GM12878 (cell line): ENCODE data around the gene IL32. TPM values are rescaled to one million over a fixed set of nuclear protein-coding genes. Genes with fewer than 3 reads are reported as not detected.

Source experiments
- ATAC-seq: fragments of 200-7000 bp; cut with Tn5 transposase; 3 replicates; pipeline ENCODE4 v1.9.1; 2020; ENCODE audit warnings: mild to moderate bottlenecking, moderate library complexity
- BruUV-seq: library from RNA; stranded (reverse); fragments of 400-500 nt; replicated peaks from 2 replicates; lab custom pipeline; 2021; lab: Mats Ljungman, UMichigan
- CTCF ChIA-PET: fragments of 300-600 bp; sonication (Branson Sonifier 250); formaldehyde crosslinking; extraction: SDS; loops from one replicate; lab custom pipeline; 2021; ENCODE audit warnings: inconsistent platforms; lab: Yijun Ruan, JAX
- POLR2A ChIA-PET: fragments of 350-600 bp; formaldehyde crosslinking; extraction: SDS; loops from one replicate; lab custom pipeline; 2021; ENCODE audit warnings: inconsistent platforms; lab: Charles Lee
- RAD21 ChIA-PET: fragments of 300-600 bp; sonication (Branson Sonifier 250); formaldehyde crosslinking; loops from one replicate; lab custom pipeline; 2023; ENCODE audit warnings: antibody characterized with exemption; ENCODE audit not compliant: unreplicated experiment; lab: Charles Lee
- SMC1A ChIA-PET: fragments of 300-600 bp; sonication (Branson Sonifier 250); formaldehyde crosslinking; loops from one replicate; lab custom pipeline; 2023; ENCODE audit not compliant: unreplicated experiment, uncharacterized antibody; lab: Charles Lee
- DNase-seq: peaks from one replicate; pipeline ENCODE4 v3.0.0-alpha.2; 2011; ENCODE audit warnings: low read depth, low spot score
- FAIRE-seq: peaks from 3 replicates; lab custom pipeline; 2011; peaks lifted over from hg19 to GRCh38; lab: Jason Lieb, UNC
- H2AFZ ChIP-seq: 2 replicates; pipeline ENCODE4 v1.6.0; 2011; ENCODE audit warnings: low read depth, low read length, control low read depth; ENCODE audit not compliant: control insufficient read depth
- H3K27ac ChIP-seq: 2 replicates; pipeline ENCODE4 v1.5.1; 2011; ENCODE audit warnings: control low read depth; ENCODE audit not compliant: control insufficient read depth, insufficient read depth
- H3K27me3 ChIP-seq, 2 experiments: replicated peaks in 1 of 2; 2 replicates each; pipeline versions ENCODE4 v1.6.0 to v1.6.1; 2011; ENCODE audit warnings: low read length in 1 of 2; ENCODE audit not compliant: control insufficient read depth in 2 of 2, insufficient read depth in 2 of 2
- H3K36me3 ChIP-seq, 2 experiments: 2 replicates each; pipeline ENCODE4 v1.5.1; 2011; ENCODE audit warnings: low read length in 1 of 2; ENCODE audit not compliant: control insufficient read depth in 2 of 2, insufficient read depth in 2 of 2
- H3K4me1 ChIP-seq: 2 replicates; pipeline ENCODE4 v1.6.1; 2011; ENCODE audit warnings: mild to moderate bottlenecking, low read length, moderate library complexity, mixed read lengths; ENCODE audit not compliant: control insufficient read depth, insufficient read depth
- H3K4me2 ChIP-seq: 2 replicates; pipeline ENCODE4 v1.6.0; 2011; ENCODE audit warnings: control low read depth; ENCODE audit not compliant: control insufficient read depth, insufficient read depth
- H3K4me3 ChIP-seq: fragments of 200-600 bp; sonication (generic); 2 replicates; pipeline ENCODE4 v1.5.1; 2016
- H3K79me2 ChIP-seq: 2 replicates; pipeline ENCODE4 v1.6.0; 2011; ENCODE audit warnings: low read length; ENCODE audit not compliant: control insufficient read depth, insufficient read depth
- H3K9ac ChIP-seq: 2 replicates; pipeline ENCODE4 v1.8.0; 2011; ENCODE audit warnings: low read length, control low read depth, mixed read lengths; ENCODE audit not compliant: control insufficient read depth, insufficient read depth
- H3K9me3 ChIP-seq: replicated peaks from 3 replicates; pipeline ENCODE4 v1.5.1; 2011; ENCODE audit warnings: mild to moderate bottlenecking, low read length; ENCODE audit not compliant: control insufficient read depth, insufficient read depth
- H4K20me1 ChIP-seq: 2 replicates; pipeline ENCODE4 v1.6.0; 2011; ENCODE audit not compliant: control insufficient read depth, insufficient read depth
- ETV6 ChIP-seq, 2 experiments: fragments of 450-650 bp in 1 of 2; IDR thresholded peaks in 1 of 2; conservative IDR thresholded peaks in 1 of 2; 2 replicates each; pipeline ENCODE4 v1.6.1; 2014; ENCODE audit warnings: antibody characterized with exemption in 1 of 2, borderline replicate concordance in 1 of 2, low read depth in 1 of 2, mild to moderate bottlenecking in 1 of 2, moderate library complexity in 1 of 2
- IKZF2 ChIP-seq, 2 experiments: fragments of 450-650 bp; IDR thresholded peaks; 2 replicates each; pipeline ENCODE4 v1.6.1; 2017; ENCODE audit warnings: mild to moderate bottlenecking in 2 of 2, moderate library complexity in 2 of 2
- LARP7 ChIP-seq: fragments of 450-650 bp; IDR thresholded peaks from 2 replicates; pipeline ENCODE4 v1.6.1; 2017; ENCODE audit warnings: mild to moderate bottlenecking
- WGBS: methylation state at CpG from one replicate; pipeline ENCODE4 v1.1.6; 2016; ENCODE audit warnings: low lambda C conversion rate; ENCODE audit not compliant: insufficient replicate concordance, insufficient coverage; ENCODE audit errors: missing lambda C conversion rate; 5-methylcytosine and 5-hydroxymethylcytosine counted together
- in situ Hi-C: fragments of 300-500 bp; cut with MboI; formaldehyde crosslinking; loops from 9 replicates; pipeline ENCODE4 v1.14.3; 2018; ENCODE audit warnings: mixed read lengths
- intact Hi-C: fragments of 100-400 bp; cut with micrococcal nuclease; formaldehyde crosslinking; loops from one replicate; pipeline ENCODE4 v1.14.2; 2022; ENCODE audit not compliant: unreplicated experiment
- polyA plus RNA-seq, 11 experiments: library from polyadenylated mRNA; depleted of rRNA in 4 of 11; unstranded in 6 of 11; stranded (reverse) in 5 of 11; fragments of >200 nt; fragmentation: Nextera tagmentation in 4 of 11; fragmentation: Illumina TruSeq in 1 of 11; extraction: Ambion mirVana in 4 of 11; extraction: Trizol in 1 of 11; gene quantifications; 1 replicate in 1 of 11; 2 replicates in 10 of 11; pipeline versions ENCODE4 v1.2.1 to v1.2.3, GENCODE V29; 2011 to 2016; ENCODE audit warnings: inconsistent platforms in 2 of 11, missing spikeins in 2 of 11, low read depth in 1 of 11
- total RNA-seq, 4 experiments: library from RNA; depleted of rRNA in 3 of 4; stranded (reverse); fragments of >200 nt in 3 of 4; fragmentation: Illumina TruSeq in 1 of 4; extraction: Trizol in 1 of 4; gene quantifications; 2 replicates each; pipeline versions ENCODE4 v1.2.1 to v1.2.3, GENCODE V29; 2013 to 2021
- TF ChIP-seq, protein P1 (sequence below): IDR thresholded peaks from 2 replicates; pipeline ENCODE4 v1.6.1; 2012; ENCODE audit warnings: improper control_type of control experiment, low read depth, low read length; ENCODE audit not compliant: insufficient replicate concordance

IL32 gene
- total and polyA plus RNA-seq, 10 of the 15 experiments (the other 5 are each of a cell fraction or from before 2014, with no cell fraction given) = 27.0 to 122 (median 55.8) TPM

DNA sequence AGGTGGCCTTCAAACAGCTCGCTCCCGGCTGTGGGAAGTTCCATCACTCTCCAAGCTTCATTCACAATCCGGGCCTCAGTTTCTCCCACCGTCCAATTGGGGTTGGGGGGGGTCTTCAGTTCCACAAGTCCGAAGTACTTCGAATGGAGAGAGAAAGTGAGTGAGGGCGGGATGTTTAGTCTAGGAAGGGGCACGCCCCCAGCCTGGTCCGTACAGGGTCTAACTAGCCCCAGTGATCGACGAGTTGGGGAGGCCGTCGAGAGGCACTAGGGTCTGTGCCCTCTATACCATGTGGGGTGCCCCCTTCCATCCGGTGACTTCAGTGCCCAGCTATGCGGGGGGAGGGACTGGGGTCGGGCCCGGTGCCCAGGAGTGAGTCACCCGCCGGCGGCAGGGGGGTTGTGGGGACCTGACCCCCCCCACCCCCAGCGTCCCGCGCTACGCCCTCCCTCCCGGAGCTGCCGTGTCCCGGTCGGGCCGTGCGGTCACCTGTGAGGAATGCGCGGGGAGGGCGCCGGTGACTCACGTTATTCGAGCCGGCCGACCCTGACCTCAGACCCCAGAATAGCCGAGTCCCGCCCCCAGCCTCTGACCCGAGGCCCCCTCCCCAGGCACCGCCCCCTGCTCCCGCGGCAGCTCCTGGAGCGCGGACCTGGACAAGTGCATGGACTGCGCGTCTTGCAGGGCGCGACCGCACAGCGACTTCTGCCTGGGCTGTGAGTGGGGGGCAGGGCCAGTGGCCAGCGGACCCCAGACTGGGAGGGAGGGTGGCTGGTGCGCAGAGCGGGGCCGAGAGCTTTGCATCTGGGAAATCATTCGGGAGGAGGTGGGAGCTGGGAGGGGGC is 44.6 kb upstream of the IL32 start:
- H3K27ac ChIP-seq = no peak overlapping the region

More for the DNA sequence above, 44.6 kb upstream of the IL32 start:
- SMC1A ChIA-PET = interaction anchor here (1.3 to 10.1 kb wide), 2 partner anchors 16 to 109 kb away, joined by 3 to 91 read pairs; no protein-coding TSS in a partner anchor
- CTCF ChIA-PET = interaction anchor here (0.7 to 18.2 kb wide), 6 partner anchors 7 to 153 kb away, joined by 3 to 421 read pairs (median 6); no protein-coding TSS in a partner anchor
- in situ Hi-C loops = no loop called here
- ATAC-seq (0 out of 3 replicates have a peak, but pooled peaks have one; percentile 1), DNase-seq (no peak), FAIRE-seq (peak; percentile 27)
- RAD21 ChIA-PET = interaction anchor here (1.1 to 2.2 kb wide), 7 partner anchors 7 to 38 kb away, joined by 3 to 21 read pairs (median 5); no protein-coding TSS in a partner anchor
- TF ChIP-seq, protein P1, sequence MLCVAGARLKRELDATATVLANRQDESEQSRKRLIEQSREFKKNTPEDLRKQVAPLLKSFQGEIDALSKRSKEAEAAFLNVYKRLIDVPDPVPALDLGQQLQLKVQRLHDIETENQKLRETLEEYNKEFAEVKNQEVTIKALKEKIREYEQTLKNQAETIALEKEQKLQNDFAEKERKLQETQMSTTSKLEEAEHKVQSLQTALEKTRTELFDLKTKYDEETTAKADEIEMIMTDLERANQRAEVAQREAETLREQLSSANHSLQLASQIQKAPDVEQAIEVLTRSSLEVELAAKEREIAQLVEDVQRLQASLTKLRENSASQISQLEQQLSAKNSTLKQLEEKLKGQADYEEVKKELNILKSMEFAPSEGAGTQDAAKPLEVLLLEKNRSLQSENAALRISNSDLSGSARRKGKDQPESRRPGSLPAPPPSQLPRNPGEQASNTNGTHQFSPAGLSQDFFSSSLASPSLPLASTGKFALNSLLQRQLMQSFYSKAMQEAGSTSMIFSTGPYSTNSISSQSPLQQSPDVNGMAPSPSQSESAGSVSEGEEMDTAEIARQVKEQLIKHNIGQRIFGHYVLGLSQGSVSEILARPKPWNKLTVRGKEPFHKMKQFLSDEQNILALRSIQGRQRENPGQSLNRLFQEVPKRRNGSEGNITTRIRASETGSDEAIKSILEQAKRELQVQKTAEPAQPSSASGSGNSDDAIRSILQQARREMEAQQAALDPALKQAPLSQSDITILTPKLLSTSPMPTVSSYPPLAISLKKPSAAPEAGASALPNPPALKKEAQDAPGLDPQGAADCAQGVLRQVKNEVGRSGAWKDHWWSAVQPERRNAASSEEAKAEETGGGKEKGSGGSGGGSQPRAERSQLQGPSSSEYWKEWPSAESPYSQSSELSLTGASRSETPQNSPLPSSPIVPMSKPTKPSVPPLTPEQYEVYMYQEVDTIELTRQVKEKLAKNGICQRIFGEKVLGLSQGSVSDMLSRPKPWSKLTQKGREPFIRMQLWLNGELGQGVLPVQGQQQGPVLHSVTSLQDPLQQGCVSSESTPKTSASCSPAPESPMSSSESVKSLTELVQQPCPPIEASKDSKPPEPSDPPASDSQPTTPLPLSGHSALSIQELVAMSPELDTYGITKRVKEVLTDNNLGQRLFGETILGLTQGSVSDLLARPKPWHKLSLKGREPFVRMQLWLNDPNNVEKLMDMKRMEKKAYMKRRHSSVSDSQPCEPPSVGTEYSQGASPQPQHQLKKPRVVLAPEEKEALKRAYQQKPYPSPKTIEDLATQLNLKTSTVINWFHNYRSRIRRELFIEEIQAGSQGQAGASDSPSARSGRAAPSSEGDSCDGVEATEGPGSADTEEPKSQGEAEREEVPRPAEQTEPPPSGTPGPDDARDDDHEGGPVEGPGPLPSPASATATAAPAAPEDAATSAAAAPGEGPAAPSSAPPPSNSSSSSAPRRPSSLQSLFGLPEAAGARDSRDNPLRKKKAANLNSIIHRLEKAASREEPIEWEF = no peak
- TF ChIP-seq IKZF2 (IDR thresholded peaks at IDR 0.05) = 0 out of 4 replicates have a peak, but pooled peaks of 1 of the 2 experiments have one; percentile 8
- TF ChIP-seq ETV6 (conservative IDR thresholded peaks at IDR 0.05 in 1 of 2, IDR thresholded peaks at IDR 0.05 in 1 of 2; ENCODE audit: borderline replicate concordance in 1 of 2, low read depth in 1 of 2) = no peak
- peak; percentile 4; the same call in 1 of the 2 replicates for TF ChIP-seq LARP7
- BruUV-seq = no TSS peak
- Histone ChIP-seq H3K27me3 (no peaks in the 10 kb centered on the region), H2AFZ (peak overlapping the region; percentile 77), H3K9me3 (no peaks in the 10 kb centered on the region), H3K4me3 (peak overlapping the region; percentile 73), H4K20me1 (no peaks in the 10 kb centered on the region), H3K4me2 (peak overlapping the region; percentile 83), H3K79me2 (no peaks in the 10 kb centered on the region), H3K9ac (no peak overlapping the region; the same call in 1 of the 2 replicates), H3K36me3 (no peaks in the 10 kb centered on the region; a peak in 1 of 4 replicates), H3K4me1 (peaks cover 25% of the 10 kb centered on the region)
- WGBS = 1% methylated on average over 39 of the region's 57 CpGs
- intact Hi-C loops = no loop called here
- POLR2A ChIA-PET = interaction anchor here (0.6 to 1.5 kb wide), 4 partner anchors 11 to 138 kb away, joined by 3 to 5 read pairs (median 4); partner anchors contain the start of gene FLYWCH2
